Glomerular visceral epithelial cell (primary cell): ENCODE measurements around the gene FAM110A.
A peak's percentile ranks its signal among the peaks of the same experiment; 100 is the strongest.

Experiments used
- DNase-seq: peaks from one replicate; pipeline ENCODE4 v3.0.0-alpha.2; 2016; ENCODE audit errors: extremely low spot score

FAM110A gene

GRCh38 chr20:873875-874607, 40.5 kb downstream of the FAM110A start:
- DNase-seq: no peak

- DNase-seq: no peak
Measured at GRCh38 chr20:875115-875514, 41.6 kb downstream of the FAM110A start.

- no peak for DNase-seq
Measured at GRCh38 chr20:877814-878213, 44.3 kb downstream of the FAM110A start.

GRCh38 chr20:878511-879307, 45.2 kb downstream of the FAM110A start:
- DNase-seq: no peak

GRCh38 chr20:879626-880025, 46.1 kb downstream of the FAM110A start:
- no peak for DNase-seq

- DNase-seq: peak; percentile 55
Measured at GRCh38 chr20:881051-881782, 47.7 kb downstream of the FAM110A start.

GRCh38 chr20:881783-882144, 48.2 kb downstream of the FAM110A start:
- no peak for DNase-seq

GRCh38 chr20:884983-885952, 51.8 kb downstream of the FAM110A start:
- DNase-seq: peak; percentile 47

GRCh38 chr20:887137-887536, 53.6 kb downstream of the FAM110A start:
- DNase-seq: no peak

- DNase-seq: no peak
Measured at GRCh38 chr20:888057-888456, 54.5 kb downstream of the FAM110A start.

GRCh38 chr20:889106-889505, 55.6 kb downstream of the FAM110A start:
- DNase-seq: no peak

GRCh38 chr20:889932-890463, 56.5 kb downstream of the FAM110A start:
- no peak for DNase-seq

- no peak for DNase-seq
Measured at GRCh38 chr20:890666-891057, 57.1 kb downstream of the FAM110A start.

GRCh38 chr20:891058-891705, 57.7 kb downstream of the FAM110A start:
- DNase-seq: peak; percentile 22

GRCh38 chr20:891706-892080, 58.2 kb downstream of the FAM110A start:
- peak; percentile 98 for DNase-seq

- DNase-seq: peak; percentile 68
Measured at GRCh38 chr20:892371-892770, 58.9 kb downstream of the FAM110A start.
